Neutrophil (primary cell): ENCODE data around the gene TNFAIP3.

ENCODE experiments used
- H3K27ac ChIP-seq: fragments of 200-600 bp; sonication (generic); 2 replicates; pipeline ENCODE4 v1.5.1; 2016; ENCODE audit warnings: mild to moderate bottlenecking, moderate library complexity
- H3K27me3 ChIP-seq: fragments of 200-600 bp; sonication (generic); 2 replicates; pipeline ENCODE4 v1.6.0; 2016; ENCODE audit warnings: mild to moderate bottlenecking
- H3K36me3 ChIP-seq: fragments of 200-600 bp; sonication (generic); 2 replicates; pipeline ENCODE4 v1.5.1; 2017
- H3K4me1 ChIP-seq, 2 experiments: fragments of 200-600 bp in 1 of 2; sonication (generic) in 1 of 2; 1 replicate in 1 of 2; 2 replicates in 1 of 2; pipeline versions ENCODE4 v1.5.1 to v1.6.1; 2013 to 2016; ENCODE audit warnings: low read depth in 1 of 2, low read length in 1 of 2, mild to moderate bottlenecking in 1 of 2, moderate library complexity in 1 of 2; ENCODE audit not compliant: control insufficient read depth in 1 of 2, insufficient read depth in 1 of 2
- H3K4me3 ChIP-seq, 2 experiments: fragments of 200-600 bp in 1 of 2; sonication (generic) in 1 of 2; 1 replicate in 1 of 2; 2 replicates in 1 of 2; pipeline ENCODE4 v1.5.1; 2013 to 2016; ENCODE audit warnings: low read depth in 1 of 2, low read length in 1 of 2, mild to moderate bottlenecking in 1 of 2, moderate library complexity in 1 of 2
- H3K9me3 ChIP-seq: fragments of 200-600 bp; sonication (generic); 2 replicates; pipeline ENCODE4 v1.5.1; 2016
- CTCF ChIP-seq: fragments of 200-600 bp; sonication (generic); IDR thresholded peaks from 2 replicates; pipeline ENCODE4 v1.5.1; 2016; ENCODE audit warnings: antibody characterized with exemption

The TNFAIP3 gene

GRCh38 chr6:137921823-137922222 lies 54.8 kb downstream of the TNFAIP3 start:
- no peaks in the 10 kb centered on the region for H3K27me3 ChIP-seq
- peaks cover 23 to 30% of the 10 kb centered on the region in 2 experiments for H3K4me1 ChIP-seq
- no peak for TF ChIP-seq CTCF
- H3K27ac ChIP-seq, result no peak overlapping the region
- no peak overlapping the region for H3K4me3 ChIP-seq
- no peaks in the 10 kb centered on the region for H3K36me3 ChIP-seq
- H3K9me3 ChIP-seq, result no peaks in the 10 kb centered on the region

GRCh38 chr6:137923866-137924653 lies 57.0 kb downstream of the TNFAIP3 start:
- no peak for TF ChIP-seq CTCF
- Histone ChIP-seq H3K36me3 (no peaks in the 10 kb centered on the region), H3K4me3 (no peak overlapping the region), H3K4me1 (peaks cover 43 to 47% of the 10 kb centered on the region in 2 experiments), H3K27me3 (no peaks in the 10 kb centered on the region), H3K9me3 (no peaks in the 10 kb centered on the region), H3K27ac (no peak overlapping the region)

- H3K4me1 ChIP-seq, result peaks cover 43 to 47% of the 10 kb centered on the region in 2 experiments
- no peaks in the 10 kb centered on the region for H3K36me3 ChIP-seq
- no peak overlapping the region for H3K4me3 ChIP-seq
- no peak overlapping the region for H3K27ac ChIP-seq
- no peaks in the 10 kb centered on the region for H3K27me3 ChIP-seq
- H3K9me3 ChIP-seq, result no peaks in the 10 kb centered on the region
- no peak for TF ChIP-seq CTCF
Measured at GRCh38 chr6:137925141-137925698, 58.2 kb downstream of the TNFAIP3 start.

- Histone ChIP-seq H3K36me3 (no peaks in the 10 kb centered on the region), H3K27me3 (no peaks in the 10 kb centered on the region), H3K4me3 (no peak overlapping the region), H3K4me1 (peaks cover 43 to 47% of the 10 kb centered on the region in 2 experiments), H3K27ac (no peak overlapping the region), H3K9me3 (no peaks in the 10 kb centered on the region)
- no peak for TF ChIP-seq CTCF
Measured at GRCh38 chr6:137926207-137926731, 59.2 kb downstream of the TNFAIP3 start.

GRCh38 chr6:137926985-137927384 lies 59.9 kb downstream of the TNFAIP3 start:
- Histone ChIP-seq H3K27ac (peak overlapping the region; percentile 75), H3K36me3 (no peaks in the 10 kb centered on the region), H3K4me3 (no peak overlapping the region), H3K9me3 (no peaks in the 10 kb centered on the region), H3K4me1 (peaks cover 38 to 42% of the 10 kb centered on the region in 2 experiments), H3K27me3 (no peaks in the 10 kb centered on the region)
- no peak for TF ChIP-seq CTCF
